NCI-H82 treated with DMSO at 0.1 percent for 48 hours (cell line): Measurements from ENCODE around the gene PTGER3.

Experiments
- DNase-seq: peaks from one replicate; lab custom pipeline; 2025; ENCODE audit not compliant: unreplicated experiment; lab: John Stamatoyannopoulos, UW

PTGER3 gene

GRCh38 chr1:71047635-71048607, at the start of gene PTGER3:
TSS of gene PTGER3 (minus strand) at chr1:71047816. CDS start at chr1:71047577, 239 bp downstream.
- DNase-seq = peak; percentile 28

- DNase-seq = peak; percentile 93
Observed at GRCh38 chr1:71094913-71095312, 47.3 kb upstream of the PTGER3 start.

- DNase-seq = peak; percentile 48
Observed at GRCh38 chr1:71093938-71094337, 46.3 kb upstream of the PTGER3 start.

- no peak for DNase-seq
Observed at GRCh38 chr1:71089536-71090270, 42.1 kb upstream of the PTGER3 start.

- DNase-seq = peak; percentile 40
Observed at GRCh38 chr1:71088645-71089287, 41.1 kb upstream of the PTGER3 start.

GRCh38 chr1:71087713-71088112, 40.1 kb upstream of the PTGER3 start:
- no peak for DNase-seq

GRCh38 chr1:71087060-71087459, 39.4 kb upstream of the PTGER3 start:
- peak; percentile 62 for DNase-seq

- no peak for DNase-seq
Observed at GRCh38 chr1:71086331-71086730, 38.7 kb upstream of the PTGER3 start.

- DNase-seq = no peak
Observed at GRCh38 chr1:71083271-71083670, 35.7 kb upstream of the PTGER3 start.

GRCh38 chr1:71081697-71082080, 34.1 kb upstream of the PTGER3 start:
- DNase-seq = no peak

- peak; percentile 96 for DNase-seq
Observed at GRCh38 chr1:71080739-71081696, 33.4 kb upstream of the PTGER3 start, which contains the start of gene ZRANB2. TSS of gene ZRANB2 (minus strand) at chr1:71081035. CDS start at chr1:71080995, 40 bp downstream.

GRCh38 chr1:71080230-71080738, 32.7 kb upstream of the PTGER3 start:
- DNase-seq = no peak

- no peak for DNase-seq
Observed at GRCh38 chr1:71074681-71075080, 27.1 kb upstream of the PTGER3 start.

- no peak for DNase-seq
Observed at GRCh38 chr1:71072273-71072672, 24.7 kb upstream of the PTGER3 start.

- no peak for DNase-seq
Observed at GRCh38 chr1:71071720-71072119, 24.1 kb upstream of the PTGER3 start.

- no peak for DNase-seq
Observed at GRCh38 chr1:71068325-71069240, 21.0 kb upstream of the PTGER3 start.

- no peak for DNase-seq
Observed at GRCh38 chr1:71054791-71055190, 7.2 kb upstream of the PTGER3 start.

GRCh38 chr1:71054281-71054731, 6.7 kb upstream of the PTGER3 start:
- DNase-seq = no peak

- DNase-seq = no peak
Observed at GRCh38 chr1:71053758-71054157, 6.1 kb upstream of the PTGER3 start.
